Measurements from ENCODE around the gene PAPLN.

Gene PAPLN

DNA sequence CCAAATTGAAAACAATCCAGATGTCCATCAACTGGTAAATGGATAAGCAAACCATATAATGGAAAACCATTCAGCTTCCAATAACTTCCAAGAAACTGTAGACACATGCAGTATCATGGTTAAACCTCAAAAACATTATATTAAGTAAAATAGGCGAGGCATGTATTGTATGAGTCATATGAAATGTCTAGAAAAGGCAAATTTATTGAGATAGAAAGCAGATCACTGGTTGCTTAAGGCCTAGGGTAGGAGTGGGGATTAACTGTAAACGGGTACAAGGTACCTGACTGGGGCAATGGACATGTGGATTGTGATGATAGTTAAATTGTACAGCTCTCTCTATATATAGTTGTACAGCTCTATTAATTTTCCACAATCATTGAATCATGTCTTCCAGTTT, 21.3 kb upstream of the PAPLN start:
- no peak overlapping the region for H3K4me3 ChIP-seq (ENCODE audit: control insufficient read depth, low read depth, low read length)
- TF ChIP-seq CTCF (conservative IDR thresholded peaks at IDR 0.05; ENCODE audit: control insufficient read depth, insufficient read depth, low read depth, low read length) = no peak
- peak; percentile 15 for DNase-seq (ENCODE audit: low read depth)

DNA sequence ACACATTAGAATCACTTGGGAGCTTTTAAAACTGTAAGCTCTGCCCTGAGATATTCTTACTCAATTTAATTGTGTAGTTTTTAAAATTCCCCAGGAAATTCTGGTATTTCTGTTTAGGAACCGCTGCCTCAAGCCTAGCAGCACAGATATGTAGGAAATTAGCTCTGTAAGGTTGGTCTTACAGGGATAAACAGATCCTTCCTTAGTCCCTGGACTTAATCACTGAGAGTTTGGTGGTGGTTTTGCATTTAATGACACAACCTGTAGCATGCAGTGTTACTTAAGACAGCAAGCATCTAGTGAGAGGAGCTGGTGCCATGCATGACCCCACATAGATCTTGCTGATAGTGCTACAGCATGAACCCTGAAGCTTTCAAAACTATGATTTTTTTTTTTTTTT, 19.9 kb upstream of the PAPLN start:
- H3K4me3 ChIP-seq (ENCODE audit: control insufficient read depth, low read depth, low read length) = no peak overlapping the region
- DNase-seq (ENCODE audit: low read depth) = no peak
- no peak for TF ChIP-seq CTCF (conservative IDR thresholded peaks at IDR 0.05; ENCODE audit: control insufficient read depth, insufficient read depth, low read depth, low read length)

DNA sequence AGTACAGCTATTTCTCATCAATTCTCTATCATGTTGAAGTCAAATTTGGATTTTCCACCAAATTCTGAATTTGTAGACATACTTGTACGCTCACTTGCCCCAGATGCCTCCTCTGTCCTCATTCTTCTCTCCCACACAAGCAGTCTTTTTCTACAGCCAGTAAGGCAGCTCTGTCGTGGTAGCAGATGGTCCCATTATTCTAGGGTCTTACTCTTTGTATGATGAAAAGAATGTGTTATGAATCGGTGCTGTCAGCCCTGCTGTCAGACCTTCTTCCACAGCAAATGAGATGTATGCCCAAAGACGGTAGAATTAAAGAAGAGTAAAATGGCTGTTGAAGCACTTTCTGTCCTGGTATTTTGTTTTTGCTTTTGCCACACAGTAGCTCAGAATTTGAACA, 17.2 kb upstream of the PAPLN start:
- DNase-seq (ENCODE audit: low read depth) = no peak
- no peak for TF ChIP-seq CTCF (conservative IDR thresholded peaks at IDR 0.05; ENCODE audit: control insufficient read depth, insufficient read depth, low read depth, low read length)
- H3K4me3 ChIP-seq (ENCODE audit: control insufficient read depth, low read depth, low read length) = no peak overlapping the region

DNA sequence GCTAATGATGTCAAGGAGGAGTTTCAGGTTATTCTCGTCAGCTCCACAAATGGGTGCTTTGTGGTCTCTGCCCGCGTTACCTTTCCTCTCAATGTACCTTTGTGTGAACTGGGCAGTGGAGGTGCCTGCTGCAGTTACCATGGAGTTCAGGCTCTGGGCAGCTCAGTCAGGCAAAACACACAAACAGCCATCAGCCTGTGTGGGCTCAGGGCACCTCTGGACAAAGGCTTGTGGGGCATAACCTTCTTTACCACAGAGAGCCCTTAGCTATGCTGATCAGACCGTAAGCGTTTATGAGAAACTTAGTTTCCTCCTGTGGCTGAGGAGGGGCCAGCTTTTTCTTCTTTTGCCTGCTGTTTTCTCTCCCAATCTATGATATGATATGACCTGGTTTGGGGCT, 16.7 kb upstream of the PAPLN start:
- no peak for DNase-seq (ENCODE audit: low read depth)
- no peak for TF ChIP-seq CTCF (conservative IDR thresholded peaks at IDR 0.05; ENCODE audit: control insufficient read depth, insufficient read depth, low read depth, low read length)
- no peak overlapping the region for H3K4me3 ChIP-seq (ENCODE audit: control insufficient read depth, low read depth, low read length)

GRCh38 chr14:73221945-73222344, 15.4 kb upstream of the PAPLN start:
- DNase-seq (ENCODE audit: low read depth) = peak; percentile 37
- H3K4me3 ChIP-seq (ENCODE audit: control insufficient read depth, low read depth, low read length) = no peak overlapping the region
- no peak for TF ChIP-seq CTCF (conservative IDR thresholded peaks at IDR 0.05; ENCODE audit: control insufficient read depth, insufficient read depth, low read depth, low read length)

GRCh38 chr14:73223049-73223448, 14.3 kb upstream of the PAPLN start:
- H3K4me3 ChIP-seq (ENCODE audit: control insufficient read depth, low read depth, low read length) = no peak overlapping the region
- TF ChIP-seq CTCF (conservative IDR thresholded peaks at IDR 0.05; ENCODE audit: control insufficient read depth, insufficient read depth, low read depth, low read length) = no peak
- DNase-seq (ENCODE audit: low read depth) = peak; percentile 61

DNA sequence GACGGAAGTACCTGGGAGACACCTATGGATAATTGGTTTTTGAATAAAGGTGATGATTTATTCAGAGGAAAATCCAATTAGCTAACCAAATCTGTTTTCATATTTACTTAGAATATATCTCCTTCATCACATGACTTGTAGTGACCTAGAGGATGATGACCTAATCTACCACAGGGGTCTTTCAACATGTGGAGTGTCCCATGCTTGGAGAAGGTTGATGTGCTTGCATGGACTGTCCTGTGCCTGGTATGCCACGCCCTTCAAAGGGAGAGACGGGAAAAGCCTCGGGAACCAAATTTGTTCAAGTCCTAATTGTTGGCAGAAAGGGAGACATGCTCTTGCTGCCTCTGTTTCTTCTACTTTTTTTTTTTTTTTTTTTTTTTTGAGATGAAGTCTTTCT, 11.8 kb upstream of the PAPLN start:
- no peak for TF ChIP-seq CTCF (conservative IDR thresholded peaks at IDR 0.05; ENCODE audit: control insufficient read depth, insufficient read depth, low read depth, low read length)
- DNase-seq (ENCODE audit: low read depth) = peak; percentile 27
- no peak overlapping the region for H3K4me3 ChIP-seq (ENCODE audit: control insufficient read depth, low read depth, low read length)

Data from fibroblast of mammary gland (primary cell).